Endothelial cell (in vitro differentiated cells): Measurements from ENCODE around the gene SLITRK2. TPM values are rescaled to one million over a fixed set of nuclear protein-coding genes. Genes with fewer than 3 reads are reported as not detected.
A peak's percentile ranks its signal among the peaks of the same experiment; 100 is the strongest.

ENCODE experiments used
- DNase-seq: peaks from one replicate; pipeline ENCODE4 v3.0.0; 2021; ENCODE audit warnings: low spot score
- H3K27ac Mint-ChIP-seq: one replicate; pipeline ENCODE4 v1.8.0; 2021; ENCODE audit warnings: mixed read lengths, inconsistent platforms; ENCODE audit not compliant: unreplicated experiment
- H3K27me3 Mint-ChIP-seq: one replicate; pipeline ENCODE4 v1.8.0; 2021; ENCODE audit warnings: mild to moderate bottlenecking, moderate library complexity, mixed read lengths, inconsistent platforms; ENCODE audit not compliant: unreplicated experiment
- H3K36me3 Mint-ChIP-seq: one replicate; pipeline ENCODE4 v1.8.0; 2021; ENCODE audit warnings: mild to moderate bottlenecking, low read depth, mixed read lengths, inconsistent platforms; ENCODE audit not compliant: unreplicated experiment
- H3K4me1 Mint-ChIP-seq: one replicate; pipeline ENCODE4 v1.8.0; 2021; ENCODE audit warnings: mild to moderate bottlenecking, mixed read lengths, inconsistent platforms; ENCODE audit not compliant: unreplicated experiment
- H3K4me3 Mint-ChIP-seq: one replicate; pipeline ENCODE4 v1.8.0; 2021; ENCODE audit warnings: mild to moderate bottlenecking, mixed read lengths, inconsistent platforms; ENCODE audit not compliant: unreplicated experiment
- H3K9me3 Mint-ChIP-seq: one replicate; pipeline ENCODE4 v1.8.0; 2021; ENCODE audit warnings: mixed read lengths, inconsistent platforms; ENCODE audit not compliant: unreplicated experiment
- total RNA-seq: library from RNA; stranded (reverse); fragmentation: NEBNext Ultra II Directional; extraction: Animal tissue kit (Norgen Biotek cat#: 25700); gene quantifications from one replicate; pipeline ENCODE4 v1.2.1, GENCODE V29; 2021; ENCODE audit not compliant: unreplicated experiment
- TF ChIP-seq, protein P1 (sequence below): fragments of 200-600 bp; sonication (generic); IDR thresholded peaks from one replicate; pipeline ENCODE4 v1.5.0; 2021; ENCODE audit warnings: antibody characterized with exemption; ENCODE audit not compliant: unreplicated experiment

Gene SLITRK2
- total RNA-seq, 1 donor from 2014 or later, result 0.10 TPM

GRCh38 chrX:145813081-145813480 is 4.5 kb upstream of the SLITRK2 start:
- Mint-ChIP-seq H3K4me3 (no peak overlapping the region), H3K9me3 (no peaks in the 10 kb centered on the region), H3K36me3 (no peaks in the 10 kb centered on the region), H3K27me3 (no peaks in the 10 kb centered on the region), H3K4me1 (peaks cover 5% of the 10 kb centered on the region), H3K27ac (no peak overlapping the region)
- TF ChIP-seq, protein P1, sequence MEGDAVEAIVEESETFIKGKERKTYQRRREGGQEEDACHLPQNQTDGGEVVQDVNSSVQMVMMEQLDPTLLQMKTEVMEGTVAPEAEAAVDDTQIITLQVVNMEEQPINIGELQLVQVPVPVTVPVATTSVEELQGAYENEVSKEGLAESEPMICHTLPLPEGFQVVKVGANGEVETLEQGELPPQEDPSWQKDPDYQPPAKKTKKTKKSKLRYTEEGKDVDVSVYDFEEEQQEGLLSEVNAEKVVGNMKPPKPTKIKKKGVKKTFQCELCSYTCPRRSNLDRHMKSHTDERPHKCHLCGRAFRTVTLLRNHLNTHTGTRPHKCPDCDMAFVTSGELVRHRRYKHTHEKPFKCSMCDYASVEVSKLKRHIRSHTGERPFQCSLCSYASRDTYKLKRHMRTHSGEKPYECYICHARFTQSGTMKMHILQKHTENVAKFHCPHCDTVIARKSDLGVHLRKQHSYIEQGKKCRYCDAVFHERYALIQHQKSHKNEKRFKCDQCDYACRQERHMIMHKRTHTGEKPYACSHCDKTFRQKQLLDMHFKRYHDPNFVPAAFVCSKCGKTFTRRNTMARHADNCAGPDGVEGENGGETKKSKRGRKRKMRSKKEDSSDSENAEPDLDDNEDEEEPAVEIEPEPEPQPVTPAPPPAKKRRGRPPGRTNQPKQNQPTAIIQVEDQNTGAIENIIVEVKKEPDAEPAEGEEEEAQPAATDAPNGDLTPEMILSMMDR, result no peak
- DNase-seq, result no peak

DNA sequence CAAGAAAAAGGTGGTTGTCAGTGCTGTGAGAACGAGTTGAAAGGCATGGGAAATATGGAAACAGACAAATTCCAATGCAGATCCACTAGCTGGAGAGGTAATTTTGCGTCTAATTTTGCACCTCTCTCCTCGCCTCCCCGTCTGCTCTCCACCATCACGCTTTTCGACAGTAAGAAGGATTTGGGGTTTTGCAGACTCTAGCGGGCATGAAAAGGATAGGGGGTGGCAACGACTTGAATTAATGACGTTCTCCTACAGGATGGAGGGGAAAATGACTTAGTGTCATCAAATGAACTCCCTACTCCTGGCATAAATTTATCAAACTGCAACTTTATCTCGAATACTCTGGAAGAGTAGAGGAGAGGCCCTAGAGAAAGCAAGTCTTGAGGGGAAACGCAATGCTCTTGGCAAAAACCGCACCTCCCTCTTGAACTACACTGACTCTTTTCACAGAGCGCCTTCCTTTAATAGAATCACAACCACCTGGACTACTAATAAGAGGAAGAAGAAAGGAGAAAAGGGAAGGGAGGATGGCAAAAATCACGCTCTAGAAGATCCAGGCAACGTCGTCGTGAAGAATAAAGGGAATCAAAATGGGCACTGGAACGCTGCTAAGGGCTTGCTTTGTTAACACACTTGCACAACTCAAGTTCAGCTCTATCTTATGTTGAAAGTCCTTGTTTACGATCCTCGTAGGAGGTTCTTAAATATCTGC is 871 bp upstream of the SLITRK2 start:
- peaks cover 6% of the 10 kb centered on the region for H3K27me3 Mint-ChIP-seq
- peaks cover 11% of the 10 kb centered on the region for H3K4me1 Mint-ChIP-seq
- TF ChIP-seq, protein P1, result no peak

DNA sequence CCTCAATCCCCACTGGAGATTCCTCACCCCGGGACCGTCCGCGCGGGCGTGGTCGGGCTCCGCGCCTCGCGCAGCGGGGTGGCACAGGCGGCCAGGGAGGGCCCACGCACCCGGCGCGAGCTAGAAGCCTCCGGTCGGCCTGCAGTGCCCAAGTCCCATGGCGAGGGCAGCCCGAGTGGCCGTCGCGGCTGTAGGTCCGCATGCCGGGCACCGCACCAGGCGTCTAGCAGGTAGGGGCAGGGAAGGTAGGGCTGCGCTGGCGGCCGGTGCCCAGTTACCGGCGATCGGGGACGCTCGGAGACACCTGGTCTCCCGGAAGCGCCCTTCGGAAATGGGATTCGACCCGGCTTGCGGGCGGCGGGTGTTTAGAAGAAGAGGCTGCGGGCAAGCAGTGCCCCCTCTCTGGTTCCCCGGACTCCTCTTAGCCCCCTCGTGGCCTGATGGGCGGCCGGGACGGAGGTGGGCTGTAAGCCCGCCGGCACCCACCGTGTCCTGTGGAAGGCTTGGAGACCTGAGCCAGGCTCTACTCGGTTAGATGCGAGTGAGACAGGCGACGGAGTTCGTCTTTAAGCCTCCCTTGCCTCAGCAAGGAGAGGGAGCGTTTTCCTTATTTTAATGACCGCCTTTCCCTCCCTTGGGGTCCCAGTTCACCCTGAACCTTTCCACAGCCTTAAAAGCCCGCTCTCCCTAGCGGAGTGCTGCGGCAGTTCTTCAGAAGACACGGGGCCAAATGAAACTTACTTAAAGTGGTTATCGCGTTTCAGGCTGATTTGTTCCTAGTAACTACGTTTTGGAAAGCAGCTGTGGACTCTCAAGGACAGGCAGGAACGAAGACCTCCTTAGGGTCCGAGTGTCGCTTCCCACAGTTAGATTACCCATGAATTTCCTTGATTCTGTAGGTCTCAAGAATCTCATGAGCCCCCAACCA is 821 bp downstream of the SLITRK2 start:
- H3K36me3 Mint-ChIP-seq, result peaks cover 4% of the 10 kb centered on the region
- peaks cover 13% of the 10 kb centered on the region for H3K4me1 Mint-ChIP-seq
- peaks cover 6% of the 10 kb centered on the region for H3K27me3 Mint-ChIP-seq
- H3K9me3 Mint-ChIP-seq, result peaks cover 5% of the 10 kb centered on the region
- peak overlapping the region; percentile 82 for H3K4me3 Mint-ChIP-seq
- TF ChIP-seq, protein P1, result no peak
- no peak overlapping the region for H3K27ac Mint-ChIP-seq
- peak; percentile 6 for DNase-seq

More for the DNA sequence above, 871 bp upstream of the SLITRK2 start:
- peaks cover 4% of the 10 kb centered on the region for H3K36me3 Mint-ChIP-seq
- no peak for DNase-seq
- peaks cover 5% of the 10 kb centered on the region for H3K9me3 Mint-ChIP-seq
- H3K27ac Mint-ChIP-seq, result no peak overlapping the region
- peak overlapping the region; percentile 67 for H3K4me3 Mint-ChIP-seq

DNA sequence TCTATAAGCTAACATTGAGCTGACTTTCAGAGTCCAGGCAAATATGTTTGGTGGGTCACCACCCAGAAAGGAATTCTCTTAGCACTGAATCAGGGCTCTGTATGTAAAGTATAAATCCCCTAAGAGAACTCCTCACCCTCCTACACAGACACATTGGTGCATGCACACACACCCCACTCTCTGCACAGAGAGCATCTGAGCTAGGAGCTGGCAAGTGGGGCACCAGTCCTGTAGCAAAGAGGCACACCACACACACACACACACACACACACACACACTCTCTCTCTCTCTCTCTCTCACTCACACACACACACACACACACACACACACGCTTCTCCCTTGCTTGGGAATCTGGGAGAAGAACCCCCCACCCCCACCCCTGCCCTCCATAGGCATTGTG is 3.2 kb downstream of the SLITRK2 start:
- Mint-ChIP-seq H3K9me3 (peaks cover 5% of the 10 kb centered on the region), H3K27ac (no peak overlapping the region), H3K4me3 (no peak overlapping the region), H3K27me3 (peaks cover 6% of the 10 kb centered on the region), H3K4me1 (peaks cover 13% of the 10 kb centered on the region), H3K36me3 (peaks cover 4% of the 10 kb centered on the region)
- DNase-seq, result no peak
- TF ChIP-seq, protein P1, result no peak
